Measurements from ENCODE around the gene BRAF. TPM values are rescaled to one million over a fixed set of nuclear protein-coding genes. Genes with fewer than 3 reads are reported as not detected.
A peak's percentile ranks its signal among the peaks of the same experiment; 100 is the strongest.
"Not testable (repeated sequence)": the region's sequence is repeated elsewhere in the genome, so short reads cannot be mapped to it uniquely, and the experiment has no call there.

The BRAF gene
- total RNA-seq, 1 donor from 2014 or later = 40.9 TPM

DNA sequence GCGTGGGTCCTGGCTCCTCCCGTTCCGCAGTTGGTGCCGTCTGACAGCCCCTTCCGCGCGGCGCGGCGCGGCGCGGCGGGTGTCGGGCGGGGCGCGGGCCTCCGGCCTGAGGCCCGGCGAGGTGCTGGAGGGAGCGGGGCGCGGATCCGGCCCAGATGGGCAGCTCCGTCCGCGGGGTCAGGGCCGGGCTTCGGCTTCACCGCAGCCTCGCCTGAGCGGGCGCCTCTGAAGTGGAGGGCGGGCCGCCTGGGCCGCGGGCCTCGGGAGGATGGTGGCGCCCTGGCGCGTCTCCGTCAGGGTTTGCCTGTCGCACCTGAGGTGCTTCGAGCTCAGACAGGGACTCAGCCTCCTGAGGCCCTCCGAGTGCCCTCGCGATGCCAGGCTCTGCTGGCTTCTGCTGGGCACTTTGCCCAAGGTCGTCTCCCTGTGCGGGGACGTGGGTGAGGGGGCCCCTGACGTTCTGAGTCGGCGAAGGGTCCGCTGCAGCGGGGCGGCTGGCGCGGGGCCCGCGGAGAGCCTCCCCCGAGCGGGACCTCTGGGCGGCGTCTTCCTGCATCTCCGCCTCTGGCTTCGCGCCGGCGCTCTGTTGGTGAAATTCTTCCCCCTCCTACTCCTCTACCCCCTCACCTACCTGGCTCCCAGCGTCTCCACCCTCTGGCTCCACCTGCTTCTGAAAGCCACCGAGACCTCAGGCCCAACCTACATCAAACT, 251.5 kb downstream of the BRAF start:
- peaks cover 4% of the 10 kb centered on the region for H3K9me3 Mint-ChIP-seq (ENCODE audit: unreplicated experiment)
- H3K27me3 Mint-ChIP-seq (ENCODE audit: unreplicated experiment) = peaks cover 2% of the 10 kb centered on the region
- H3K27ac Mint-ChIP-seq (ENCODE audit: unreplicated experiment) = no peak overlapping the region
- no peaks in the 10 kb centered on the region for H3K36me3 Mint-ChIP-seq (ENCODE audit: unreplicated experiment)
- DNase-seq = peak; percentile 47
- peak overlapping the region; percentile 66 for H3K4me3 Mint-ChIP-seq (ENCODE audit: unreplicated experiment)
- H3K4me1 Mint-ChIP-seq (ENCODE audit: low read depth, unreplicated experiment) = peaks cover 5% of the 10 kb centered on the region
- TF ChIP-seq, protein P1, sequence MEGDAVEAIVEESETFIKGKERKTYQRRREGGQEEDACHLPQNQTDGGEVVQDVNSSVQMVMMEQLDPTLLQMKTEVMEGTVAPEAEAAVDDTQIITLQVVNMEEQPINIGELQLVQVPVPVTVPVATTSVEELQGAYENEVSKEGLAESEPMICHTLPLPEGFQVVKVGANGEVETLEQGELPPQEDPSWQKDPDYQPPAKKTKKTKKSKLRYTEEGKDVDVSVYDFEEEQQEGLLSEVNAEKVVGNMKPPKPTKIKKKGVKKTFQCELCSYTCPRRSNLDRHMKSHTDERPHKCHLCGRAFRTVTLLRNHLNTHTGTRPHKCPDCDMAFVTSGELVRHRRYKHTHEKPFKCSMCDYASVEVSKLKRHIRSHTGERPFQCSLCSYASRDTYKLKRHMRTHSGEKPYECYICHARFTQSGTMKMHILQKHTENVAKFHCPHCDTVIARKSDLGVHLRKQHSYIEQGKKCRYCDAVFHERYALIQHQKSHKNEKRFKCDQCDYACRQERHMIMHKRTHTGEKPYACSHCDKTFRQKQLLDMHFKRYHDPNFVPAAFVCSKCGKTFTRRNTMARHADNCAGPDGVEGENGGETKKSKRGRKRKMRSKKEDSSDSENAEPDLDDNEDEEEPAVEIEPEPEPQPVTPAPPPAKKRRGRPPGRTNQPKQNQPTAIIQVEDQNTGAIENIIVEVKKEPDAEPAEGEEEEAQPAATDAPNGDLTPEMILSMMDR (IDR thresholded peaks at IDR 0.05; ENCODE audit: partially characterized antibody, unreplicated experiment) = no peak

DNA sequence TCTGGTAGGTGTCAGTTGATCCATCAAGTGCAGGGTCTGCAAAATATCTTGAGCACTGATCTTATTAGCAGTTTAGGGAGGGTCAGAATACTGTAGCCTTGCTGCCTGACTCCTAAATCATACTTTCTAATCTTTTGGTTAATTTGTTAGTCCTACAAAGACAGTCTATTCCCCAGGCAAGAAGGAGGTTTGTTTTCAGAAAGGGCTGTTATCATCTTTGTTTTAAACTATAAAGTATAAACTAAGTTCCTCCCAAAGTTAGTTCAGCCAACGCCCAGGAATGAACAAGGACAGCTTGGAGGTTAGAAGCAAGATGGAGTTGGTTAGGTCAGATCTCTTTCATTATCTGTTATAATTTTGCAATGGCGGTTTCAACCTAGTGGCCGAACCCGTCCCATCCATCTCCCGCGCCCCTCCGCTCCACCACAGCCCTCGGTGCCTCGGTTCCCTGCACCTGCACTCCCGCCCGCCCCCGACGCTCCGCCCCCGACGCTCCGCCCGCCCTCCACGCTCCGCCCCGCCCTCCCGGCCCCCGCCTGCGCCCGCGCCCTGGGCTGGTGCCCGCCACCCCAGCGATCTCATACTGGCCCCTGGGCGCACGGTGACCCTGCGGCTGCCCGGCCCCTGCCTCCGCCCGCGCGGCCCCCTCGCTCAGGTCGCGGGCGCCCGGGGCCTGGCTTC, 252.2 kb downstream of the BRAF start, which contains the start of gene ADCK2:
Gene ADCK2 (plus strand): TSS at position 564 of the 681 bp plus-strand sequence. CDS start 386 bp downstream, outside the sequence.
- Mint-ChIP-seq H3K27me3 (ENCODE audit: unreplicated experiment) (peaks cover 2% of the 10 kb centered on the region), H3K36me3 (ENCODE audit: unreplicated experiment) (no peaks in the 10 kb centered on the region), H3K4me3 (ENCODE audit: unreplicated experiment) (peak within 1 kb of the TSS; percentile 81), H3K4me1 (ENCODE audit: low read depth, unreplicated experiment) (peaks cover 5% of the 10 kb centered on the region), H3K9me3 (ENCODE audit: unreplicated experiment) (peaks cover 4% of the 10 kb centered on the region), H3K27ac (ENCODE audit: unreplicated experiment) (peak within 1 kb of the TSS; percentile 11)
- DNase-seq = peak; percentile 61
- TF ChIP-seq, protein P1 (IDR thresholded peaks at IDR 0.05; ENCODE audit: partially characterized antibody, unreplicated experiment) = no peak

DNA sequence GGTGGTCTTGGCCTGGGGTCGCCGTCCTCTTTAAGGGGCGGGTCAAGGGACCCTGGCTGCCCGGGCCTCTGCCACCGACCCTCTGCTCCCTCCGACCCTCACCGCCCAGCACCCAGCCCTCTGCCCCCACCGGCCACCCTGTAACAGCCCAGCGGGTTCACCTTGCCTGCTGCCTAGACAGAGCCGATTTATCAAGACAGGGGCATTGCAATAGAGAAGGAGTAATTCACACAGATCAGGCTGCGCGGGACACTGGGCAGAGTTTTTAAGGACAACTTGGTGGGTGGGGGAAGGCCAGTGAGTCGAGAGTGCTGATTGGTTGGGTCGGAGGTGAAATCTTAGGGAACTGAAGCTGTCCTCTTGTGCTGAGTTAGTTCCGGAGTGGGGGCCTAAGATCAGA, 252.8 kb downstream of the BRAF start:
- Mint-ChIP-seq H3K27me3 (ENCODE audit: unreplicated experiment) (peaks cover 2% of the 10 kb centered on the region), H3K4me1 (ENCODE audit: low read depth, unreplicated experiment) (peaks cover 5% of the 10 kb centered on the region), H3K27ac (ENCODE audit: unreplicated experiment) (no peak overlapping the region), H3K36me3 (ENCODE audit: unreplicated experiment) (no peaks in the 10 kb centered on the region), H3K4me3 (ENCODE audit: unreplicated experiment) (peak overlapping the region; percentile 81), H3K9me3 (ENCODE audit: unreplicated experiment) (peaks cover 4% of the 10 kb centered on the region)
- TF ChIP-seq, protein P1 (IDR thresholded peaks at IDR 0.05; ENCODE audit: partially characterized antibody, unreplicated experiment) = no peak
- DNase-seq = no peak

DNA sequence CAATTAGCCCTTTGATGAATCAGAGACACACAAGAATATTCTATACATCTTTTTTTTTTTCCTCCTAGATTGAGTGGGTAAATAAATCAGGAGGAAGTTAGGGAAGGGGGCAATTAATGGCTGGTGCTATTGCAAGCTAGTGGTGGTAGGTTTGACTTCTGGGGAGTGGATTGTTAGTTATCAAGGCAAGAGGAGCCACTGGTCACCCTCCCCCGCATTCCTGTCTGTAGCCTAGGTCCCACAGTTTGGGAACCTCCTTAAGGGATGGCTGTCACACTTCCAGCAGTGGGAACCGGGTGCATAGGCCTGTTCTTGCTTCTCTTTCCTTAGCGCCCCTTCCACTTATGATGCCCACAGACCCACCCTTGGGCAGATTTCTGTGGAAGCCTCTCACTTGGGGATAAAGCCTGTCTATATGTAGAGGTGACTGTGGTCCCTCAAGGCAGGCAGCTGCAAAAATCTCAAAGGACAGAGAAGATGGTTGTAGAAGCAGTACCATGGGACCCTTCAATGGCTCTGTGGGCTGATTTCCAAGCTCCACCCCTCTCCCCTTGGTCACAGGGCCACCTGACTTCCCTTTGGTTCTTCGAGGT, 254.3 kb downstream of the BRAF start:
- Mint-ChIP-seq H3K4me3 (ENCODE audit: unreplicated experiment) (no peak overlapping the region), H3K4me1 (ENCODE audit: low read depth, unreplicated experiment) (peaks cover 3% of the 10 kb centered on the region), H3K36me3 (ENCODE audit: unreplicated experiment) (no peaks in the 10 kb centered on the region), H3K27ac (ENCODE audit: unreplicated experiment) (no peak overlapping the region), H3K27me3 (ENCODE audit: unreplicated experiment) (peaks cover 2% of the 10 kb centered on the region), H3K9me3 (ENCODE audit: unreplicated experiment) (peaks cover 4% of the 10 kb centered on the region)
- no peak for DNase-seq
- TF ChIP-seq, protein P1 (IDR thresholded peaks at IDR 0.05; ENCODE audit: partially characterized antibody, unreplicated experiment) = no peak

DNA sequence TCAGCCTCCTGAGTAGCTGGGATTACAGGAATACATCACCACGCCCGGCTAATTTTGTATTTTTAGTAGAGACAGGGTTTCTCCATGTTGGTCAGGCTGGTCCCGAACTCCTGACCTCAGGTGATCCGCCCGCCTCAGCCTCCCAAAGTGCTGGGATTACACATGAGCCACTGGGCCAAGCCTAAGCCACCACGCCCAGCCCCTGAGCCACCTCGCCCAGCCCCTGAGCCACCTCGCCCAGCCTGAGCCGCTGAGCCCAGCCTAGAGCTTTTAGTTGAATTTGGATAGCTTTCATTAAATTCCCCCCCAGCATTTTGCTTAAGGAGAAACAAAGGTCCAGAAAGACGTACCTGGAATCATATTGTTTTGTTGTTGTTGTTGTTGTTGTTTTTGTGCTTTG, 254.9 kb downstream of the BRAF start:
- H3K9me3 Mint-ChIP-seq (ENCODE audit: unreplicated experiment); H3K27ac Mint-ChIP-seq (ENCODE audit: unreplicated experiment); H3K4me1 Mint-ChIP-seq (ENCODE audit: low read depth, unreplicated experiment); H3K36me3 Mint-ChIP-seq (ENCODE audit: unreplicated experiment); H3K27me3 Mint-ChIP-seq (ENCODE audit: unreplicated experiment); H3K4me3 Mint-ChIP-seq (ENCODE audit: unreplicated experiment); DNase-seq: not testable (repeated sequence)

Measured in glutamatergic neuron (in vitro differentiated cells).